Measurements from ENCODE around the gene JAKMIP1. TPM values are rescaled to one million over a fixed set of nuclear protein-coding genes. Genes with fewer than 3 reads are reported as not detected.
"Not testable (repeated sequence)": the region's sequence is repeated elsewhere in the genome, so short reads cannot be mapped to it uniquely, and the experiment has no call there.

JAKMIP1 gene
- total RNA-seq, 1 donor from 2014 or later = not detected

- DNase-seq (ENCODE audit: missing footprints) (no peak), ATAC-seq (no peak)
- intact Hi-C loops (cut with DNase I) = no loop called here
Observed at GRCh38 chr4:6230502-6230785, 30.1 kb upstream of the JAKMIP1 start.

GRCh38 chr4:6229671-6230501, 29.5 kb upstream of the JAKMIP1 start:
- intact Hi-C loops (cut with DNase I) = no loop called here
- DNase-seq (ENCODE audit: missing footprints) (no peak), ATAC-seq (no peak)

GRCh38 chr4:6229095-6229494, 28.7 kb upstream of the JAKMIP1 start:
- intact Hi-C loops (cut with DNase I) = no loop called here
- ATAC-seq = peak; percentile 71
- DNase-seq (ENCODE audit: missing footprints) = no peak

GRCh38 chr4:6228158-6229067, 28.1 kb upstream of the JAKMIP1 start:
- ATAC-seq = no peak
- no peak for DNase-seq (ENCODE audit: missing footprints)
- intact Hi-C loops (cut with DNase I) = no loop called here

- no peak for DNase-seq (ENCODE audit: missing footprints)
Observed at GRCh38 chr4:6227412-6228157, 27.2 kb upstream of the JAKMIP1 start.

GRCh38 chr4:6226506-6226905, 26.2 kb upstream of the JAKMIP1 start:
- no peak for DNase-seq (ENCODE audit: missing footprints)
- intact Hi-C loops (cut with DNase I) = no loop called here
- ATAC-seq = no peak

More at GRCh38 chr4:6227412-6228157, 27.2 kb upstream of the JAKMIP1 start:
- ATAC-seq = no peak
- intact Hi-C loops (cut with DNase I) = no loop called here

- DNase-seq (ENCODE audit: missing footprints) = no peak
- no peak for ATAC-seq
Observed at GRCh38 chr4:6225469-6225868, 25.1 kb upstream of the JAKMIP1 start.

GRCh38 chr4:6224735-6225134, 24.4 kb upstream of the JAKMIP1 start:
- ATAC-seq (no peak), DNase-seq (ENCODE audit: missing footprints) (no peak)
- intact Hi-C loops (cut with DNase I) = no loop called here

More at GRCh38 chr4:6225469-6225868, 25.1 kb upstream of the JAKMIP1 start:
- intact Hi-C loops (cut with DNase I) = no loop called here

GRCh38 chr4:6222761-6223292, 22.5 kb upstream of the JAKMIP1 start:
- DNase-seq (ENCODE audit: missing footprints) (no peak), ATAC-seq (no peak)
- intact Hi-C loops (cut with DNase I) = no loop called here

GRCh38 chr4:6221851-6222760, 21.8 kb upstream of the JAKMIP1 start:
- DNase-seq (ENCODE audit: missing footprints) (no peak), ATAC-seq (peak; percentile 63)
- intact Hi-C loops (cut with DNase I) = no loop called here

GRCh38 chr4:6221301-6221850, 21.0 kb upstream of the JAKMIP1 start:
- no peak for ATAC-seq
- DNase-seq (ENCODE audit: missing footprints) = no peak
- intact Hi-C loops (cut with DNase I) = no loop called here

- ATAC-seq (no peak), DNase-seq (ENCODE audit: missing footprints) (no peak)
- intact Hi-C loops (cut with DNase I) = no loop called here
Observed at GRCh38 chr4:6217716-6218381, 17.5 kb upstream of the JAKMIP1 start.

- ATAC-seq (no peak), DNase-seq (ENCODE audit: missing footprints) (no peak)
- intact Hi-C loops (cut with DNase I) = no loop called here
Observed at GRCh38 chr4:6216588-6216987, 16.2 kb upstream of the JAKMIP1 start.

- DNase-seq (ENCODE audit: missing footprints) (no peak), ATAC-seq (no peak)
- intact Hi-C loops (cut with DNase I) = no loop called here
Observed at GRCh38 chr4:6209921-6210320, 9.6 kb upstream of the JAKMIP1 start.

GRCh38 chr4:6209291-6209690, 8.9 kb upstream of the JAKMIP1 start:
- ATAC-seq; DNase-seq (ENCODE audit: missing footprints); intact Hi-C loops (cut with DNase I): not testable (repeated sequence)

- DNase-seq (ENCODE audit: missing footprints) (no peak), ATAC-seq (no peak)
- intact Hi-C loops (cut with DNase I) = no loop called here
Observed at GRCh38 chr4:6208416-6208815, 8.1 kb upstream of the JAKMIP1 start.

- DNase-seq (ENCODE audit: missing footprints) (no peak), ATAC-seq (no peak)
- intact Hi-C loops (cut with DNase I) = no loop called here
Observed at GRCh38 chr4:6207602-6208001, 7.3 kb upstream of the JAKMIP1 start.
